Osteoblast (primary cell): Measurements from ENCODE around the gene SPTAN1. TPM values are rescaled to one million over a fixed set of nuclear protein-coding genes. Genes with fewer than 3 reads are reported as not detected.

Experiments used
- DNase-seq: peaks from one replicate; pipeline ENCODE4 v3.0.0; 2011; ENCODE audit warnings: low spot score, mixed read lengths; ENCODE audit not compliant: insufficient read length; ENCODE audit errors: missing footprints
- H2AFZ ChIP-seq: 2 replicates; pipeline ENCODE4 v1.6.0; 2011; ENCODE audit warnings: mild to moderate bottlenecking, low read length
- H3K27ac ChIP-seq: 2 replicates; pipeline ENCODE4 v1.5.1; 2011; ENCODE audit warnings: mild to moderate bottlenecking, low read depth, low read length, moderate library complexity
- H3K27me3 ChIP-seq: 2 replicates; pipeline ENCODE4 v1.6.0; 2012; ENCODE audit warnings: mild to moderate bottlenecking, control low read depth, inconsistent platforms, low read length, moderate library complexity; ENCODE audit not compliant: insufficient read depth
- H3K36me3 ChIP-seq: 2 replicates; pipeline ENCODE4 v1.5.1; 2011; ENCODE audit warnings: mild to moderate bottlenecking, low read length, control low read depth, moderate library complexity; ENCODE audit not compliant: insufficient read depth
- H3K4me1 ChIP-seq: 2 replicates; pipeline ENCODE4 v1.5.1; 2011; ENCODE audit warnings: mild to moderate bottlenecking, low read length, control low read depth, moderate library complexity; ENCODE audit not compliant: insufficient read depth
- H3K4me2 ChIP-seq: 2 replicates; pipeline ENCODE4 v1.6.0; 2011; ENCODE audit warnings: mild to moderate bottlenecking, low read length; ENCODE audit not compliant: insufficient read depth
- H3K4me3 ChIP-seq: fragments of 200-600 bp; sonication (generic); 3 replicates; pipeline ENCODE4 v1.5.1; 2012; ENCODE audit warnings: mild to moderate bottlenecking, low read length, inconsistent platforms; ENCODE audit not compliant: insufficient read depth
- H3K79me2 ChIP-seq: 2 replicates; pipeline ENCODE4 v1.6.0; 2012; ENCODE audit warnings: mild to moderate bottlenecking, low read length, control low read depth, inconsistent platforms; ENCODE audit not compliant: insufficient read depth
- H3K9me3 ChIP-seq: 2 replicates; pipeline ENCODE4 v1.5.1; 2011; ENCODE audit warnings: low read depth, low read length, control low read depth
- H4K20me1 ChIP-seq: 2 replicates; pipeline ENCODE4 v1.6.0; 2012; ENCODE audit warnings: mild to moderate bottlenecking, low read length, control low read depth; ENCODE audit not compliant: insufficient read depth
- CTCF ChIP-seq: IDR thresholded peaks from 2 replicates; pipeline ENCODE4 v1.5.1; 2011; ENCODE audit warnings: mild to moderate bottlenecking, low read depth, low read length, moderate library complexity; ENCODE audit errors: extremely low read depth
- total RNA-seq: library from RNA; depleted of rRNA; stranded (reverse); fragments of >200 nt; gene quantifications from 2 replicates; pipeline ENCODE4 v1.2.3, GENCODE V29; 2012

SPTAN1 gene
- total RNA-seq, 1 donor, result 354 TPM

GRCh38 chr9:128634111-128634510, 81.7 kb downstream of the SPTAN1 start:
- peak overlapping the region; percentile 80 for H3K27ac ChIP-seq
- peaks cover 53% of the 10 kb centered on the region for H3K36me3 ChIP-seq

GRCh38 chr9:128634651-128635262, 82.4 kb downstream of the SPTAN1 start:
- no peaks in the 10 kb centered on the region for H3K9me3 ChIP-seq
- no peak overlapping the region for H2AFZ ChIP-seq
- peaks cover 46% of the 10 kb centered on the region for H3K36me3 ChIP-seq
- peaks cover 1% of the 10 kb centered on the region for H4K20me1 ChIP-seq
- no peak overlapping the region for H3K4me2 ChIP-seq
- H3K4me3 ChIP-seq, result peak overlapping the region; percentile 16
- H3K79me2 ChIP-seq, result no peaks in the 10 kb centered on the region
- peak overlapping the region; percentile 80 for H3K27ac ChIP-seq
- TF ChIP-seq CTCF, result no peak
- DNase-seq, result no peak
- no peaks in the 10 kb centered on the region for H3K27me3 ChIP-seq
- H3K4me1 ChIP-seq, result peaks cover 18% of the 10 kb centered on the region

More at GRCh38 chr9:128634111-128634510, 81.7 kb downstream of the SPTAN1 start:
- Histone ChIP-seq H2AFZ (no peak overlapping the region), H3K9me3 (no peaks in the 10 kb centered on the region), H3K79me2 (no peaks in the 10 kb centered on the region), H4K20me1 (peaks cover 6% of the 10 kb centered on the region), H3K4me3 (no peak overlapping the region), H3K4me1 (peaks cover 18% of the 10 kb centered on the region), H3K27me3 (no peaks in the 10 kb centered on the region), H3K4me2 (no peak overlapping the region)
- no peak for DNase-seq
- no peak for TF ChIP-seq CTCF

- Histone ChIP-seq H3K9me3 (no peaks in the 10 kb centered on the region), H2AFZ (no peak overlapping the region), H4K20me1 (no peaks in the 10 kb centered on the region), H3K36me3 (peaks cover 41% of the 10 kb centered on the region), H3K27ac (peak overlapping the region; percentile 80), H3K79me2 (no peaks in the 10 kb centered on the region), H3K27me3 (no peaks in the 10 kb centered on the region), H3K4me1 (peaks cover 18% of the 10 kb centered on the region), H3K4me2 (peak overlapping the region; percentile 72), H3K4me3 (peak overlapping the region; percentile 51)
- peak; percentile 90 for TF ChIP-seq CTCF
- DNase-seq, result peak; percentile 99
These were observed 83.1 kb downstream of the SPTAN1 start for GRCh38 chr9:128635266-128636023.

GRCh38 chr9:128636024-128636390, 83.6 kb downstream of the SPTAN1 start:
- no peak overlapping the region for H2AFZ ChIP-seq
- TF ChIP-seq CTCF, result no peak
- no peaks in the 10 kb centered on the region for H3K27me3 ChIP-seq
- H4K20me1 ChIP-seq, result no peaks in the 10 kb centered on the region
- no peak overlapping the region for H3K4me2 ChIP-seq
- H3K4me3 ChIP-seq, result no peak overlapping the region
- peaks cover 43% of the 10 kb centered on the region for H3K36me3 ChIP-seq
- H3K79me2 ChIP-seq, result no peaks in the 10 kb centered on the region
- H3K9me3 ChIP-seq, result no peaks in the 10 kb centered on the region
- no peak for DNase-seq
- peak overlapping the region; percentile 80 for H3K27ac ChIP-seq
- peaks cover 18% of the 10 kb centered on the region for H3K4me1 ChIP-seq
